Peyer's patch (tissue), 4 donors: ENCODE results near the gene SLAMF1. TPM values are rescaled to one million over a fixed set of nuclear protein-coding genes. Genes with fewer than 3 reads are reported as not detected.

Source experiments
- DNase-seq, 3 donors: peaks; one replicate each; pipeline ENCODE4 v3.0.0-alpha.2; 2017 to 2019
- H3K27ac ChIP-seq, 4 donors: fragments of 200-600 bp; sonication (generic); one replicate each; pipeline ENCODE4 v1.5.1; 2016 to 2019
- H3K27me3 ChIP-seq, 2 donors: fragments of 200-600 bp; sonication (generic); one replicate each; pipeline ENCODE4 v1.5.1; 2019
- H3K36me3 ChIP-seq, 3 donors: fragments of 200-600 bp; sonication (generic); one replicate each; pipeline ENCODE4 v1.5.1; 2016 to 2019
- H3K4me1 ChIP-seq, 4 donors: fragments of 200-600 bp; sonication (generic); one replicate each; pipeline ENCODE4 v1.5.1; 2016 to 2019
- H3K4me3 ChIP-seq, 4 donors: fragments of 200-600 bp; sonication (generic); 1 replicate in 3 of 4; 2 replicates in 1 of 4; pipeline ENCODE4 v1.5.1; 2016 to 2019; ENCODE audit warnings: mild to moderate bottlenecking in 1 of 4
- H3K9me3 ChIP-seq, 4 donors: fragments of 200-600 bp; sonication (generic); one replicate each; pipeline ENCODE4 v1.5.1; 2016 to 2019; ENCODE audit warnings: mild to moderate bottlenecking in 1 of 4
- POLR2A ChIP-seq, 2 donors: fragments of 450-650 bp; IDR thresholded peaks; one replicate each; pipeline ENCODE4 v1.5.1; 2017; ENCODE audit warnings: antibody characterized with exemption in 2 of 2, mild to moderate bottlenecking in 2 of 2, moderate library complexity in 2 of 2
- total RNA-seq, 4 donors: library from RNA; depleted of rRNA; stranded (reverse); fragments of >200 nt; gene quantifications; one replicate each; pipeline ENCODE4 v1.1.0, GENCODE V29; 2016
- TF ChIP-seq, protein P1 (sequence below), 6 experiments: fragments of 450-650 bp in 4 of 6; fragments of 200-600 bp in 2 of 6; sonication (generic) in 1 of 6; IDR thresholded peaks; one replicate each; pipeline ENCODE4 v1.5.1; 2017 to 2019; ENCODE audit warnings: antibody characterized with exemption in 6 of 6, mild to moderate bottlenecking in 3 of 6, moderate library complexity in 1 of 6

Gene SLAMF1
- total RNA-seq, 4 donors from 2014 or later: 2.5 to 9.1 (median 6.0) TPM; not detected in 1

DNA sequence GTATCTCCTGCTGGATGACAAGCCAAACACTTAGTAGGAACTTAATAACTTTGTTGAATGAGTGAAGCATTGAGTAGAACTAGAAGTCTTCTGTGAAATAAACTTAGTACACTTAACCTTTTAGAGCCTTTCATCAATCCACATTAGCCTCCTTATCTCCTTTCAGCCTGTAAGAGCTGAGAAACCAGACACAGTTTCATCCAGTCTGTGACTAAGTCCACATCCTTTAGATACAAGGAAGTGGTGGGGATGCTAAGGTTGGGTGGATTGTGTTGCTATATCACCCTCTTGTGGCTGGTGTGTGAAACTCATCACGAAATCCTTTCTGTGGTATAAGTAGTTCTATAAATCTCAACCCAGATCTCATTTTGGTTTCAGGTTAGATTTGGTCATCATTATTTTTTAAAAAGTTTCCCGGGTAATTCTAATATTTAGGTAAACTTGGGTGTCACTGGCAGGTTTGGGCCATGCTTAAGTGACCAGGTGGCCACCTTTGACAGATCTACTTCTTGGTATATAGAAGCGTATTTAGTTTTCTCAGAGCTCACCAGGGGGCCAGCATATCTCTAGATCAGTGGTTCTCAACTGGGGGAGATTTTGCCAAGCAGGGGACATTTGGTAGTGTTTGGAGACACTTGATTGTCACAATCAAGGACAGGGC is 39.7 kb downstream of the SLAMF1 start:
- peak in 2 of 3 donors; percentile 63 to 81 for DNase-seq
- Histone ChIP-seq H3K9me3 (no peaks in the 10 kb centered on the region), H3K27ac (peak overlapping the region in 1 of 4 donors; percentile 32), H3K4me3 (no peak overlapping the region), H3K4me1 (no peaks in the 10 kb centered on the region), H3K36me3 (no peaks in the 10 kb centered on the region), H3K27me3 (no peaks in the 10 kb centered on the region)
- TF ChIP-seq, protein P1, sequence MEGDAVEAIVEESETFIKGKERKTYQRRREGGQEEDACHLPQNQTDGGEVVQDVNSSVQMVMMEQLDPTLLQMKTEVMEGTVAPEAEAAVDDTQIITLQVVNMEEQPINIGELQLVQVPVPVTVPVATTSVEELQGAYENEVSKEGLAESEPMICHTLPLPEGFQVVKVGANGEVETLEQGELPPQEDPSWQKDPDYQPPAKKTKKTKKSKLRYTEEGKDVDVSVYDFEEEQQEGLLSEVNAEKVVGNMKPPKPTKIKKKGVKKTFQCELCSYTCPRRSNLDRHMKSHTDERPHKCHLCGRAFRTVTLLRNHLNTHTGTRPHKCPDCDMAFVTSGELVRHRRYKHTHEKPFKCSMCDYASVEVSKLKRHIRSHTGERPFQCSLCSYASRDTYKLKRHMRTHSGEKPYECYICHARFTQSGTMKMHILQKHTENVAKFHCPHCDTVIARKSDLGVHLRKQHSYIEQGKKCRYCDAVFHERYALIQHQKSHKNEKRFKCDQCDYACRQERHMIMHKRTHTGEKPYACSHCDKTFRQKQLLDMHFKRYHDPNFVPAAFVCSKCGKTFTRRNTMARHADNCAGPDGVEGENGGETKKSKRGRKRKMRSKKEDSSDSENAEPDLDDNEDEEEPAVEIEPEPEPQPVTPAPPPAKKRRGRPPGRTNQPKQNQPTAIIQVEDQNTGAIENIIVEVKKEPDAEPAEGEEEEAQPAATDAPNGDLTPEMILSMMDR (IDR thresholded peaks at IDR 0.05): peak; percentile 59 to 97 (median 92)
- TF ChIP-seq POLR2A (IDR thresholded peaks at IDR 0.05): no peak

DNA sequence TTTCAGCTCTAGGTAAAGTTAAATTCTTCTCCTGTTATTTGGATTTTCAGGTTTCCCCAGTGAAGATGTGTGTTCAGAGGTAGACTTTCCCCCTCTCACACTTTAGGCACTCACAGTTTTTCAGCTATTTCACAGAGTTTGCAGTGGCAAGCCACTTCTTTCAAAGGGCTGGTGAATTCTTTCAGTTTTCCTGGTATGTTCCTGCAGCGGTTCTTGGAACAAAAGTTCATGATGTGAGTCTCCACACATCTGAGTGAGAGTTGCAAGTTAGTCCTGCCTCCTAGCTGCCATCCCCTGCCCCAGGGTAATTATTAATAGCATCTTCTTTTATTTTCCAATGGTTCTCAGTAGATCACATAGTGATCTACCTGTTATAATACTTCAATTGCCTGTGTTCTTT is 40.2 kb downstream of the SLAMF1 start:
- H3K4me3 ChIP-seq: no peak overlapping the region
- no peaks in the 10 kb centered on the region for H3K27me3 ChIP-seq
- H3K36me3 ChIP-seq: no peaks in the 10 kb centered on the region
- TF ChIP-seq, protein P1 (IDR thresholded peaks at IDR 0.05): no peak
- TF ChIP-seq POLR2A (IDR thresholded peaks at IDR 0.05): no peak
- peak overlapping the region in 1 of 4 donors; percentile 32 for H3K27ac ChIP-seq
- H3K4me1 ChIP-seq: no peaks in the 10 kb centered on the region
- no peaks in the 10 kb centered on the region for H3K9me3 ChIP-seq
- no peak for DNase-seq

GRCh38 chr1:160605792-160606479 is 40.9 kb downstream of the SLAMF1 start:
- no peaks in the 10 kb centered on the region for H3K27me3 ChIP-seq
- TF ChIP-seq, protein P1 (IDR thresholded peaks at IDR 0.05): no peak
- TF ChIP-seq POLR2A (IDR thresholded peaks at IDR 0.05): no peak
- no peaks in the 10 kb centered on the region for H3K4me1 ChIP-seq
- peak overlapping the region in 1 of 4 donors; percentile 32 for H3K27ac ChIP-seq
- H3K36me3 ChIP-seq: no peaks in the 10 kb centered on the region
- H3K4me3 ChIP-seq: no peak overlapping the region
- H3K9me3 ChIP-seq: no peaks in the 10 kb centered on the region
- DNase-seq: no peak

- no peaks in the 10 kb centered on the region for H3K9me3 ChIP-seq
- TF ChIP-seq POLR2A (IDR thresholded peaks at IDR 0.05): no peak
- TF ChIP-seq, protein P1 (IDR thresholded peaks at IDR 0.05): no peak
- no peak overlapping the region for H3K4me3 ChIP-seq
- H3K27ac ChIP-seq: no peak overlapping the region
- DNase-seq: no peak
- H3K27me3 ChIP-seq: no peaks in the 10 kb centered on the region
- no peaks in the 10 kb centered on the region for H3K36me3 ChIP-seq
- no peaks in the 10 kb centered on the region for H3K4me1 ChIP-seq
These were observed 41.6 kb downstream of the SLAMF1 start for GRCh38 chr1:160605205-160605604.

GRCh38 chr1:160597705-160598104 is 49.1 kb downstream of the SLAMF1 start:
- Histone ChIP-seq H3K4me3 (no peak overlapping the region), H3K27me3 (no peaks in the 10 kb centered on the region), H3K27ac (no peak overlapping the region), H3K36me3 (no peaks in the 10 kb centered on the region), H3K9me3 (no peaks in the 10 kb centered on the region), H3K4me1 (no peaks in the 10 kb centered on the region)
- DNase-seq: no peak
- TF ChIP-seq POLR2A (IDR thresholded peaks at IDR 0.05): no peak
- TF ChIP-seq, protein P1 (IDR thresholded peaks at IDR 0.05): no peak
